HepG2 (cell line): ENCODE data around the gene SH2D6.

Source experiments
- MYC ChIP-seq: sonication (generic); formaldehyde crosslinking; IDR thresholded peaks from 2 replicates; pipeline ENCODE4 v1.9.0; 2021; ENCODE audit warnings: missing genetic modification reagents, borderline replicate concordance
- POLR2AphosphoS5 ChIP-seq: IDR thresholded peaks from 2 replicates; pipeline ENCODE4 v1.6.1; 2012; ENCODE audit warnings: low read depth, low read length
- RBM22 ChIP-seq: fragments of 200-400 bp; formaldehyde crosslinking; optimal IDR thresholded peaks from 2 replicates; pipeline ENCODE3; 2017; ENCODE audit warnings: mild to moderate bottlenecking, low read length, moderate library complexity
- TCF7L2 ChIP-seq: IDR thresholded peaks from 2 replicates; pipeline ENCODE4 v1.6.1; 2011; ENCODE audit warnings: mild to moderate bottlenecking, low read depth, low read length, moderate library complexity
- USF2 ChIP-seq, 2 experiments: sonication (generic) in 1 of 2; formaldehyde crosslinking in 1 of 2; IDR thresholded peaks; 2 replicates each; pipeline versions ENCODE4 v1.5.1 to v1.6.1; 2011 to 2020; ENCODE audit warnings: borderline replicate concordance in 1 of 2, low read depth in 1 of 2, low read length in 1 of 2, mild to moderate bottlenecking in 1 of 2, missing genetic modification reagents in 1 of 2, moderate library complexity in 1 of 2
- ZBTB38 ChIP-seq: sonication (generic); formaldehyde crosslinking; IDR thresholded peaks from 2 replicates; pipeline ENCODE4 v1.5.1; 2020; ENCODE audit warnings: mild to moderate bottlenecking, missing genetic modification reagents
- ZEB1 ChIP-seq: IDR thresholded peaks from 2 replicates; pipeline ENCODE4 v1.6.1; 2012; ENCODE audit warnings: mild to moderate bottlenecking, low read depth, inconsistent platforms; ENCODE audit not compliant: insufficient replicate concordance
- ZNF24 ChIP-seq: fragments of 450-650 bp; IDR thresholded peaks from 2 replicates; pipeline ENCODE4 v1.6.1; 2017; ENCODE audit warnings: antibody characterized with exemption, mild to moderate bottlenecking
- ZZZ3 ChIP-seq: sonication (generic); formaldehyde crosslinking; IDR thresholded peaks from 2 replicates; pipeline ENCODE4 v1.4.0; 2020; ENCODE audit warnings: missing genetic modification reagents, mild to moderate bottlenecking, borderline replicate concordance
- TF ChIP-seq, protein P1 (sequence below): sonication (generic); formaldehyde crosslinking; IDR thresholded peaks from 2 replicates; pipeline ENCODE4 v1.8.0; 2022; ENCODE audit warnings: mild to moderate bottlenecking, missing genetic modification reagents, borderline replicate concordance

DNA sequence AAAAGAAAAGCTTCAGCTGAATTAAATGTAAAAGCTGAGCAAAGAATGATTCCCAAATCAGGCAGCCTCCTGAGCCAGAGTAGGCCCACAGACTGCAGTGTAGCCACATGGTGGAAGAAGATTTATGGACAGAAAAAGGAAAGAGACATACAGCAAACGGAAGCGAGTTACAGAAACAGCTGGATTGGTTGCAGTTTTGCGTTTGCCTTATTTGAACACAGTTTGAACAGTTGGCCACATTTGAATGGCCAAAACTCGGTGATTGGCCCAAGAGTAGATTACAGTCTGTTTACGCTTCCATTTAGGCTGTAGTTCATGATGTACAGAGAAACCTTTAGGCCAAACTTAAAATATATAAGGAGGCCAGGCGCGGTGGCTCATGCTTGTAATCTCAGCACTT lies 35.1 kb downstream of the SH2D6 start:
- TF ChIP-seq, protein P1, sequence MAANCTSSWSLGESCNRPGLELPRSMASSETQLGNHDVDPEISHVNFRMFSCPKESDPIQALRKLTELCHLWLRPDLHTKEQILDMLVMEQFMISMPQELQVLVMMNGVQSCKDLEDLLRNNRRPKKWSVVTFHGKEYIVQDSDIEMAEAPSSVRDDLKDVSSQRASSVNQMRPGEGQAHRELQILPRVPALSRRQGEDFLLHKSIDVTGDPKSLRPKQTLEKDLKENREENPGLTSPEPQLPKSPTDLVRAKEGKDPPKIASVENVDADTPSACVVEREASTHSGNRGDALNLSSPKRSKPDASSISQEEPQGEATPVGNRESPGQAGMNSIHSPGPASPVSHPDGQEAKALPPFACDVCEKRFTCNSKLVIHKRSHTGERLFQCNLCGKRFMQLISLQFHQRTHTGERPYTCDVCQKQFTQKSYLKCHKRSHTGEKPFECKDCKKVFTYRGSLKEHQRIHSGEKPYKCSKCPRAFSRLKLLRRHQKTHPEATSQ, result no peak
- TF ChIP-seq RBM22, result no peak
- no peak for TF ChIP-seq ZBTB38 (CRISPR knock-in tag)
- no peak for TF ChIP-seq TCF7L2
- no peak for TF ChIP-seq POLR2AphosphoS5
- TF ChIP-seq ZZZ3 (CRISPR knock-in tag), result no peak
- TF ChIP-seq ZNF24, result no peak
- no peak for TF ChIP-seq USF2 (IDR thresholded peaks at IDR 0.05; ENCODE audit: low read depth, low read length)
- no peak for TF ChIP-seq USF2 (CRISPR knock-in tag; IDR thresholded peaks at IDR 0.05; ENCODE audit: borderline replicate concordance)
- no peak for TF ChIP-seq ZEB1
- no peak for TF ChIP-seq MYC
